ENCODE results near the gene DUXA.
A peak's percentile ranks its signal among the peaks of the same experiment; 100 is the strongest.
"Not testable (repeated sequence)": the region's sequence is repeated elsewhere in the genome, so short reads cannot be mapped to it uniquely, and the experiment has no call there.

The DUXA gene

DNA sequence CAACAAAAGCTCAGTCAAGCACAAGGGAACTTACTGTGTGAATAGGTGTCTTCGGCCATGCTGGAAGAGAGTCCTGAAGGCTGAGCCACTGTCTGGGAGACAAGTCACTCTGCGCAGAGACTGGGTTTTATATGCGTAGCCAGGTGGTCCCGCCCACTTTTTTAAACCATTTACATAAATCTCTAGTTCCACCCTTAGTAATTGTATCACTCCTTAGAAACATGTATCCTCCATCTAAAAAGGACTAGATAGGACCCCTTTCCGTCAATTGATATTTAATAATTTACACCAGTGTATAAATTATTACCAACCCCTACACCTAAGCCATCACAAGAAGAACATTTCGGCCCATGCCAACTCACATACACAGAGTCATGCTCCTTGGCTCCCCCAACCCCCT is at the start of gene DUXA:
TSS of gene DUXA (minus strand) at position 101 of the 400 bp plus-strand sequence. CDS start at position 59, 42 bp downstream.
- H3K27ac ChIP-seq, result no peak within 1 kb of the TSS

DNA sequence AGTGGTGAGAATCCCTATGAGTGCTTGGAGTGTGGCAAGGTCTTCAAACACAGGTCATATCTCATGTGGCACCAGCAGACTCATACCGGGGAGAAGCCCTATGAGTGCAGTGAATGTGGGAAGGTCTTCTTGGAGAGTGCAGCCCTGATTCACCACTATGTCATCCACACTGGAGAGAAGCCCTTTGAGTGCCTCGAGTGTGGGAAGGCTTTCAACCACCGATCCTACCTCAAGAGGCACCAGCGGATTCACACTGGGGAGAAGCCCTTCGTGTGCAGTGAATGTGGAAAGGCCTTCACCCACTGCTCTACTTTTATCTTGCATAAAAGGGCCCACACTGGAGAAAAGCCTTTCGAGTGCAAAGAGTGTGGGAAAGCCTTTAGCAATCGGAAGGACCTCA is 44.8 kb upstream of the DUXA start:
- no peak overlapping the region for H3K4me3 ChIP-seq
- H3K27ac ChIP-seq, result no peak overlapping the region

More for the DNA sequence above, at the start of gene DUXA:
- no peak within 1 kb of the TSS for H3K4me3 ChIP-seq

DNA sequence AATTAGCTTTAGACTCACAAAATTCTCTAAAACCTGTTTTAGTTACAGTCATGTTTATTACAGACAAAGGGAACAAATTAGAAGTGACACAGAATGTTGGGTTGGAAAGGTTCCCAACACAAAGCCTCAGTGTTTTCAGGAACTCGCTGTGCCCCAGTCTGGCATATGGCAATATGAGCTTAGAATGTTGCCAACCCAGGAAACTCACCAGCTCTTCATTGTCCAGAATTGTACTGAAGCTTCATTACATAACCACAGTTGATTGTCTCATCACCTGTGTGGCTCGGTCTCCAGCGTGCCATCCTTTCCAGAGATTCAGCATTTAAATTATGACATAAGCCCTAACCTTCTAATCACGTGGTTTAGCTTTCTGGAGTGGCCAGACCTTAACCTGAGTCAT is 43.1 kb upstream of the DUXA start:
- Histone ChIP-seq H3K4me3 (no peak overlapping the region), H3K27ac (no peak overlapping the region)

DNA sequence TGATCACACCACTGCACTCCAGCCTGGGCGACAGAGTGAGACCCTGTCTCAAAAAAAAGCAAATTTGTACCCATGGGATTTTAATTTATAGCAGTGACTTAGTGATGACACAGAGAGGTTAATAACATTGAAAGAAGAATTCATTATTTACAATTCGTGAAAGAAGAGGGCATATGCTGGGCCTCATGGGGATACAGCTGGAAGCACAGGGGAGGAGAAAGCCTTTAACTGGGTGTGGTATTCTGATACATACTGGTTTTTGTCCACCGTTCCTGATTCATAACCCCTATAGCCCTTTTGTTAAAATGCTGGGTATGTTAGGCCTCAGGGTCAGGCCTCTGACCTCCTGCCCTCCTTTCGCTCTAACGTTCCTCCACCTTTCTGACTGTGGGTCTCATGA is 34.9 kb upstream of the DUXA start:
- Histone ChIP-seq H3K4me3 (no peak overlapping the region), H3K27ac (no peak overlapping the region)

DNA sequence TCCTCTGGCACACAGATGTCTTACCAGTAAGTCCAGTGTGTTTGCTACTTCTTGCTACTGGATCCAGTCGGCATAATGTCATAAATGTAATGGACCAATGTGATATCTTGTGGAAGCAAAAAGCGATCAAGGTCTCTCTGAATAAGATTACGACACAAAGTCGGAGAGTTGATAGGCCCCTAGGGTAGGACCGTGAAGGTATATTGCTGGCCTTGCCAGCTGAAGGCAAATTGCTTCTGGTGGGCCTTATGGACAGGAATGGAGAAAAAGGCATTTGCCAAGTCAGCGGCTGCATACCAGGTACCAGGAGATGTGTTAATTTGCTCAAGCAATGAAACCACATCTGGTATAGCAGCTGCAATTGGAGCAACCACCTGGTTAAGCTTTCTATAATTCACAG is 30.6 kb upstream of the DUXA start:
- H3K4me3 ChIP-seq, H3K27ac ChIP-seq: not testable (repeated sequence)

DNA sequence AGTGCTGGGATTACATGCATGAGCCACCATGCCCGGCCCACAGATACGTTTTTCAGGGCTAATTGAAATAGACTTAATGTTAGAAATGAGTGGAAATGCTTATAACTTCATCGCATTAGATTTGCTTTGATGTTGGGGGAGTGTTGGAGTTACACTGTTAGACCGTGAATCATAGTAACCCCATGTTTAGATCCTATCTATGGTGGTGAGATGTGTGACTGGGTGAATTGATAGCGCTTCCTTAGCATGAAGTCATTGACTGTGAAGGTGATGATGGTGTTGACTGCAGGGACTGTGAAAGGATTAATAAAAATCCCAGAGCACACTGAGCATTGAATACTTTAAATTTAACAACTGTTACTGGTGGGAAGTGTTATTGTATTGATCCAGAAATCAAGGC is 25.7 kb upstream of the DUXA start:
- no peak overlapping the region for H3K27ac ChIP-seq

DNA sequence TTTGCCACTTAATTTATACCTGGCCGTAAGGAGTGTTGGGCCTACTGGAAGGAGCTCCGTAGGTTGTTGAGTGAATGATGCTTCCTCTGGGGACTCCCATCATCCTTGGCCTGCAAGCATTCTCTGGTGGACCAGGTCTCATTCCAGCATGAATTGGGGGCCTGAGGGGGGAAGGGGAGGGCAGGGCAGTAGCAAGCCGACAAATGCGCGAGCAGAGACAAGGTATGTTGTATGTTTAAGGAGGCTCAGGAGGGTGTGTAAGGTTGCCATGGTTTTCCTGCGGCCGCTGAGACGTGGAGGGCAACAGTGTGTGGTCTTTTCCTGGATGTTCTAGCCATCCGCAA is 24.8 kb upstream of the DUXA start:
- H3K27ac ChIP-seq, result peak overlapping the region in 20 of 21 experiments; percentile 62 to 95 (median 90)
- peak overlapping the region; percentile 82 to 100 (median 98) for H3K4me3 ChIP-seq

More for the DNA sequence above, 25.7 kb upstream of the DUXA start:
- H3K4me3 ChIP-seq, result peak overlapping the region in 3 of 7 experiments; percentile 98 to 100 (median 99)

DNA sequence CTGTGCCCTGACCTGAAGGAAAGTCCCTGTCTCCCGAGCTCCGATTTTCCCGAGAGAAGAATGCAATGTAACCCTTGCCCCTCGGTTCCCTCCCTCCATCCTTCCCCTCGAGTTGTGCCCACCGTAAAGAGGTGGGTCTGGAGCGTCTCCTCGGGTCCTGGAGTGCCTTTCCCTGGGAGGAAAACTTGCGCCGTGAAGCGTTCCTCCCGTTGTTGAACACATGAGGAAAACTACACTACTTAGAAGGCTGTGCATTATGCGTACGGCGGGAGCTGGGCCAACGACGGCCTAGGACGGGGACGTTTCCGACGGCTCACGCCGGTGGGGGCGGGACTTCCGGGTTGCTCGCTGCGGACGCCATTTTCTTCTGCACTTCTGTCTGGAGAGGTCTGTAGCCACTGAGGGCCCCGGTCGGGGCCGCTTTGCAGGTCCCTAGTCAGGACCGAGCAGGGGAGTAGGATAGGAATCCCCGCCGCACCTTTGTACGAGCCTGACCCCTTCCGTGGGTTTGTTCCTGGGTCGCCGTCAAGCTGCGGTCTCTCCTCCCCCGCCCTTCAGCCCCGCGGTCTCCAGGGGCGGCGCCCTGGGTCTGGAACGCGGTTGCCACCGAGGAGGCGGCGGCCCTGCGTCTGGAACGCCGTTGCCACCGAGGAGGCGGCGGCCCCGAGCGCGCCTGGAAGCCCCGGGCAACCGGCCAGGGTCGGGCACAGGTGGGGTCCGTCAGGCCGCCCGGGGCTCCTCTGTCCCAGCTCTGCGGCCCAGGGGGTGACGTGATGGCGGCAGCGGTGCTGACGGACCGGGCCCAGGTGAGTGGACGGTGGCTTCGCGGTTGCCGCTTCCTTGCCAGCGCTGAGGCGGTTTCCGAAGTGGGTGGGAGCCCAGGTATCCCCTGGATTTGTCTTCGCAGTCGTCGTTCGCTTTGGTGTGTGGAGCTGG is 24.1 kb upstream of the DUXA start, which contains the start of gene ZNF264:
TSS of gene ZNF264 (plus strand) at position 360 of the 936 bp plus-strand sequence. CDS start at position 774, 414 bp downstream.
- H3K27ac ChIP-seq, result peak within 1 kb of the TSS; percentile 32 to 95 (median 90)
- peak within 1 kb of the TSS; percentile 82 to 100 (median 98) for H3K4me3 ChIP-seq

DNA sequence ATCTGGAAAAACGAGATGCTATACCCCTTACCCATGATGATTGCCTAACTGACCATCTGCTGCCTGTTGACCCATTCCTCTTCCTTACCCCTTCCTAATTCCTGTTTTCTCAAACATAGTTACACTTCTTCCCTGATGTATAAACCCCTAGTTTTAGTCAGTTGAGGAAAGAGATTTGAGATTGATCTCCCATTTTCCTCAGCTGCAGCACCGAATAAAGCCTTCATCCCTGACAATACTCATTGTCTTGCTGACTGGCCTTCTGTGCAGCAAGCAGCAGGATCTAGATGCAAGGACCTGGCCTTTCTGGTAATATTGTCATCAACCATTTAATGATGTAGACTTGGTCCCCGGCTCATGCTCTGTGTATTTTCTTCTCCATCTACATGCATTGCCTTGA is 23.0 kb upstream of the DUXA start:
- H3K4me3 ChIP-seq, result no peak overlapping the region
- no peak overlapping the region for H3K27ac ChIP-seq

DNA sequence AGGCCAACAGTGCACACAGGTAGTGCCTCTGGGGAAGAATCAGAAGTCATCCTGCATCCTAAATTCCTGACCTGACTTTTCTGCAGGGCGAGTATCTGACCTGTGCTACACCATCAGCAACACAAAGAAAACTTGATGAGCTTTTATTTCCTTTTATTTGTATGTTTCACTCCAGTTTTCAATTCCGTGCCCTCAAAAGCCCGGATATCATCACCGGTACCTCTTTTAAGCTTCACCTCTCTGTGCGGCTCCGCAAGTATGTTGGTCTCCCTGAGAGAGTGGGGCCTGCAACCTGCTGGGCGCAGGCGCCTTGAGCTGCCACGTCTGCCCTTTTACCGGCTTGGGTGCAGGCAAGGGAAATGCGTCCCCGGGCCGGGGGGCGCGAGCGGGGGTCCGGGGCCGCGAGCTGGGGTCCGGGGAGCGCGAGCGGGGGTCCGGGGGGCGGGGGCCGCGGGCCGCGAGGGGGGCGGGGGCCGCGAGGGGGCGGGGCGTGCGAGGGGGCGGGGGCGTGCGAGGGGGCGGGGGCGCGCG is 4.3 kb upstream of the DUXA start:
- peak overlapping the region in 1 of 21 experiments; percentile 27 for H3K27ac ChIP-seq
- peak overlapping the region in 3 of 7 experiments; percentile 22 to 27 (median 26) for H3K4me3 ChIP-seq

DNA sequence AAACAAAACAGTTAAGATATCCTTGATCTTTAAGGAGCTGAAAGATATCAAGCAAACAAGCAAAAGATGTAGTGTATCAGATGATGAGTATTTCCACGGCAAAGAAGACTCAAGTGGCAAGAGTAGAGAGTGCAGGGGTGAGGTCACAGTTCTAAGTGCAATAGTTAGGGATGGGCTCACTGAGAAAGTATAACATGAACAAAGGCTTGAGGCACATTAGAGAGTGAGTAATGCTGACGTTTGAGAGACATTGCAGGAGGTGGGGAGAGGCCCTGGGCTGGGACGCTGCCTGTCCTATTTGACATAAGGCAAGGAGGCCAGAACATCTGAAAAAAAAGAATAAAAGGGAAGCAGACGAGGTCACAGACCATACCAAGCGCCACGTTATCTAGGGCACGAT is 1.4 kb downstream of the DUXA start:
- Histone ChIP-seq H3K4me3 (no peak overlapping the region), H3K27ac (no peak overlapping the region)

DNA sequence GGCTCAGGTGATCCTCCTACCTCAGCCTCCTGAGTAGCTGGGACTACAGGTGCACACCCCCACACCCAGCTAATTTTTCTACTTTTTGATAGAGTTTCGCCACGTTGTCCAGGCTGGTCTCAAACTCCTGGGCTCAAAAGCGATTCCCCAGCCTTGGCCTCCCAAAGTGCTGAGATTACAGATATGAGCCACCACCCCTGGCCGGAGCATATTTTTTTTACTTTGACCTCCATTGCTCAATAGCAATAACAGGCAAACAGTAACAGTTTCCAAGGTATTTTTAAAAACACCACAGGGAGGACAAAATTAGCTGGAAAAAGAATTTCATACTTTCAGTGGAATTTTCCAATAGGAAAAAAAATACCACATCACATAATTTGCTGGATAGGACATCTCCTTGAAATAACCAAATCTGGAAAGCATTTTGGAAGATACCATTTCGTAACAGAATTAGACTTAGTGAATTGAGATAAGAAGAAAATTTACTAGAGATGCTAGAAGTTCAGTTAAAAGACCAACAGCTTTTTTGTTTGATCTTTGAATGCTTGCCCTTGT is 5.2 kb downstream of the DUXA start:
- H3K27ac ChIP-seq, result no peak overlapping the region

DNA sequence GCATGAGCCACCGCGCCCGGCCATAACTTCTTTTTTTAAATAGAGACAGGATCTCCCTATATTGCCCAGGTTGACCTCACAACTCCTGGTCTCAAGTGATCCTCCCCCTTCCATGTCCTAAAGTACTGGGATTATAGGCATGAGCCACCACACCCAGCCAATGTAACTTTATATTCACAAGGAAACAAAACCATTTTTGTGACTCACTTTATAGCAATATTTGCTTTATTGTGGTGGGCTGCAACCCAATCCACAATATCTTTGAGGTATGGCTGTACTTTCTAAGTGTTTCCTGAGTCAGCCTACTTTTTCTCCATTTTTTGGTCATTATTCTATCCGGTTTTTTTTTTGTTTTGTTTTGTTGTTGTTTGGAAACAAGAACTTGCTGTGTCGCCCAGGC is 14.4 kb downstream of the DUXA start:
- Histone ChIP-seq H3K4me3 (no peak overlapping the region), H3K27ac (no peak overlapping the region)

More for the DNA sequence above, 5.2 kb downstream of the DUXA start:
- H3K4me3 ChIP-seq, result no peak overlapping the region

DNA sequence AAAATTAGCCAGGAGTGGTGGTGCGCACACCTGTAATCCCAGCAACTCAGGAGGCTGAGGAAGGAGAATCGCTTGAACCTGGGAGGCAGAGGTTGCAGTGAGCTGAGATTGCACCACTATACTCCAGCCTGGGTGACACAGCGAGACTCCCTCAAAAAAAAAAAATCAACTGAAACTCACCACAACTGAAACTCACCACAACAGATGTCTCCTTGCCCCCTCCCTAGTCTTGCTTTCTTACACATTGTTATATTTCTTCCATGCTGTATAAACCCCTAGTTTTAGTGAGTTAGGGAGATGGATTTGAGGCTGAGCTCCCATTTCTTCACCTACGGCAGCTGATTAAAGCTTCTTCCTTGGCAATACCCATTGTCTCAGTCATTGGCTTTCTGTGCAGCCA is 25.6 kb downstream of the DUXA start:
- Histone ChIP-seq H3K4me3 (no peak overlapping the region), H3K27ac (no peak overlapping the region)

DNA sequence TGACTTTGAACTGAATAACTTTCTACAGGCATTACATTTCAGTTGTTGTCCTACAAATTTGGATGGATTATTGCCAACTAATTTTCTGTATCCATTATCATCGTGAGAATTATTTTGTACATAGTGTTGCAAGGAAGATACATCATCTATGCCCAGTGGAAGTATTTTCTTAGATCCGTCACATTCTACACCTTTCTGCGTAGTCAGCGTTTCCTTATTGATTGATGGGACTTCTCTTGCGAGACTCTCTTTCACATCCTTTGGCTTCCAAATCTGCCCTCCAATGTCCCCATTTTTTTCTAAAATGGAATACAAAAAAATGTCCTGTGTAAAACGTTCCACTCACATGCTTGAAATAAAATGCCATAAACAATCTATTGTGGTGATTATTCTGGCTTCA is 31.5 kb downstream of the DUXA start:
- H3K4me3 ChIP-seq, result no peak overlapping the region
- H3K27ac ChIP-seq, result no peak overlapping the region

DNA sequence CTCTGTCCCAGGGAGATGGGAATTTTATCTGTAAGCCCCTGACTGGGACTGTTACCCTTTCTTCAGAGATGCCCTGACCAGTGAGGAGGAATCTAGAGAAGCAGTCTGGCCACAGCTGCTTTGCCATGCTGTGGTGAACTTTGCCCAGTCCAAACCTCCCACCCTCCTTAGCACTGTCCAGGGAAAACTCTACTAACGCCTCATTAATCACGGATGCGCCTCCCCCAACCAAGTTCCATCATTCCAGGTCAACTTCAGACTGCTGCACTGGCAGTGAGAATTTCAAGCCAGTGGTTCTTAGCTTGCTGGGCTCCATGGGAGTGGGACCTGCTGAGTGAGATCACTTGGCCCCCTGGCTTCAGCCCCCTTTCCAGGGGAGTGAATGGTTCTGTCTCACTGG is 39.9 kb downstream of the DUXA start:
- not testable (repeated sequence) for H3K27ac ChIP-seq, H3K4me3 ChIP-seq

DNA sequence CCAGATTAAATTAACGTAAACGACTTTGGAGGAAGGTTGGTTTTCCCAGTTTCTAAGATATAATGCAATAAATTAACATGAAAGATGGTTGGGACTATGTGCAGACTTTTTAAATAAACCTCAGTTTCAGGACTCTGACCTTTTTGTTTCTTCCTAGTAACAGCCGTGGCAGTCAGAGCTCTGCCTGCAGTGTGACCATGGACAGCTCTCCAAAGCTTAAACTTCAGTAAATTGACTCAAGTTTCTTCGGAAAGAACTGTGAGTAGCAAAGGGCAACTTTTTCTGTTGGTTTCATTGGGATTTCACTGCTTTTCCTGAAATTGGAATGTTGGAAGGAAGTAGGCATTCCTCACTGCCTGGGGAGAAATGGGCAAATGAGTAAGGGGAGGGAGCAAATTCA is 43.4 kb downstream of the DUXA start:
- no peak overlapping the region for H3K4me3 ChIP-seq
- no peak overlapping the region for H3K27ac ChIP-seq

DNA sequence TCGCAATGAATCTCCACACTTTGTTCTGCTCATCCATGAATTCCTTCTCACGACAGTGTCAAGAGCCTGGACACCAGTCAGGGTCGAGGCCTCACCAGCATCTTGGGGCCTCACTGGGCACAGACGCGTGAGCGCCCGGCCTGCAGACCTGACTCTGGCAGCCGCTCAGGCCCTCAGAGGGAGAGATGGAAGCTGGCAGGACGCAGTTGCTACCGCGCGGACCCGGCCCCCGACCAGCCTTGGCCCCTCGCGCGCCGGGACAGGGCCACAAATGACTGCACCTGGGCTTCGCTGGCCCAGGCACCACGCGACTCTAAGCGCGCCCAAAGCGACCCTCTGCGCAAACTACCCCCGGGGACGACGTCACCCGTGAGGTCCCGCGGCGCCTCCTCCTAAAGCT is 48.4 kb downstream of the DUXA start:
- no peak overlapping the region for H3K27ac ChIP-seq
- H3K4me3 ChIP-seq, result no peak overlapping the region

DNA sequence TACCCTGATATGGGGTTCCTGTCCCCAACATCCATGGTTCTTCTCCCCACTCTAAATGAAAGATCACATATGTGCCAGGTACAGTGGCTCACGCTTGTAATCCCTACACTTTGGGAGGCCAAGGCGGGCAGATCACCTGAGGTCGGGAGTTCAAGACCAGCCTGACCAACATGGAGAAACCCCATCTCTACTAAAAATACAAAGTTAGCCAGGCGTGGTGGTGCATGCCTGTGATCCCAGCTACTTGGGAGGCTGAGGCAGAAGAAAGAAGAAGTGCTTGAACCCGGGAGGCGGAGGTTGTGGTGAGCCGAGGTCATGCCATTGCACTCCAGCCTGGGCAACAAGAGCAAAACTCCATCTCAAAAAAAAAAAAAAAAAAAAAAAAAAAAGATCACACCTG is 53.8 kb downstream of the DUXA start:
- not testable (repeated sequence) for H3K4me3 ChIP-seq

DNA sequence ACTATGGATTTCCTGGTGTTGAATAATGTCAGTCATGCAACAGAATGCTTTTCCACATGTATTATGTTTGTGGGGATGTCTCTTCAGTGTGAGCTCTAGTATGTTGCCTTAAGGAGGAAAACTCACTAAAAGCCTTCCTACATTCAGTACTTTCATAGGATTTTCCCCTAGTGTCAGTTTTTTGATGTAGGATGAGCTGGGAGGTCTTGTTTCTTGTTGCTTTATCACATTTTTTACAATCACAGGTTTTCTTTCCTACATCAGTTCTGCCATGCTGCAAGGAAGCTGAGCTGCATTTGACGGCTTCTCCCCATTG is 56.0 kb downstream of the DUXA start:
- Histone ChIP-seq H3K27ac (no peak overlapping the region), H3K4me3 (no peak overlapping the region)

More for the DNA sequence above, 53.8 kb downstream of the DUXA start:
- not testable (repeated sequence) for H3K27ac ChIP-seq

Measured in skin epidermis (tissue), 12 donors.